ENCODE data around the gene ZBTB47.
A peak's percentile ranks its signal among the peaks of the same experiment; 100 is the strongest.

ZBTB47 gene

DNA sequence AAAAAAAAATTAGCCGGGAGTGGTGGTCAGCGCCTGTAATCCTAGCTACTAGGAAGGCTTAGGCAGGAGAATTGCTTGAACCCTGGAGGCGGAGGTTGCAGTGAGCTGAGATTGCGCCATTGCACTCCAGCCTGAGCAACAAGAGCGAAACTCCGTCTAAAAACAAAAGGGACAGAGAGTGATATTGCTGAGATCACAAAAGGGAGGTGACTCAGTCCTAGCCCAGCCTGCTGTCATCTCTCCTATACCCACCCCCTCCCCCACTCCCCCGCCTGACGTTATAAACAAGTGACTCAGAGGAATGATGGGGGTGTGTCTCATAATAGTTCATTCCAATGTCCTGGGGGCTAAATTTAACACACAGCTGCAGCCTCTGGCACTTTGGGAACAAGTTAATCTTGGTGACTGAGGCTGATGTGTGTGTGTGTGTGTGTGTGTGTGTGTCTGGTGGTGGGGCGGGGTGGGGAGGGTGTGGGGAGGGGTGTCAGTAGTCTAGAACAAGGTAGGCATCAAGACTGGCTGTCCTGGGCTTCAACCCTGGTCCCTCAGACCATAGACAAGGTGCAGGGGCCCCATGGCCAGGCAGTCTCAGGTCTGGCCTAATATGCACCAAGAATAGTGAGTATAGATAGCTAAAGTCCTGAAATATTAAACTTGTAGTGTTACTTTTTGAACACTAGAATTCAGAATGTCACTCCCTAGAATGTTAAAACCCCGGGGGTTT lies 30.5 kb downstream of the ZBTB47 start:
- no peak for TF ChIP-seq CTCF (conservative IDR thresholded peaks at IDR 0.05; ENCODE audit: low read depth, low read length)
- H3K4me3 ChIP-seq (ENCODE audit: low read depth, low read length) = no peak overlapping the region
- peak; percentile 90 for DNase-seq (ENCODE audit: low read depth)

DNA sequence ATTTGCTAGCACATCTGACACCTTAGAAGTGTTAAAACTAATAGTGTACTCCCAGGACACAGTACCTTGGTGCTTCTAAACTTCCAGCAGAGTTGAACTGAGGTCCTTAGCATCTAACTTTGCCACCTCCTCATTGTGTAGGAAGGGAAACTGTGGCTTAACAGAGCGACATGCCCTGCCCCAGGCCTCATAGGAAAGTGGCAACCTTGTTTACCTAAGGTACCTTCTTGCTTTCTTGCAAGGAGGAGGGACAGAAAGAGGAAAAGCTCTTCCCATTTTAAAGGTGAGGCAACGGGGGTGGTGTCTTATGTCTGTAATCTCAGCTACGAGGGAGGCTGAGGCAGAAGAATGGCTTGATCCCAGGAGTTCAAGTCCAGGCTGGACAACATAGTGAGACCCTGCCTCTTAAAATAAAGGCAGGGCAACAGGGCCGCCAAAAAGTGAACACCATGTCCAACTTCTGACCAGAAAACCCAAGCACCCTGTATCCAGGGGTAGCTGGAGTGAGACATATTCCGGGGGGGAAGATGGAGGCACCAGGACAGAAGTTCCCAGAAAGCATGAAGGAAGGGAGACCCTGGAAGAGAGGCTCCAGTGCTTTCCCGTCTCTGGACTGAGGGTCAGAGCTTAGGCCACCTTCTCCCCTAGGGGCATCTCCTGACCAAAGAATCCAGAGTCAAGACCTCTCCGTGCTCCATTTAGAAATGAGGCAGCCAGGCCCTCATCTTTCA lies 31.3 kb downstream of the ZBTB47 start:
- no peak for TF ChIP-seq CTCF (conservative IDR thresholded peaks at IDR 0.05; ENCODE audit: low read depth, low read length)
- no peak for DNase-seq (ENCODE audit: low read depth)
- no peak overlapping the region for H3K4me3 ChIP-seq (ENCODE audit: low read depth, low read length)

- no peak within 1 kb of the TSS for H3K4me3 ChIP-seq (ENCODE audit: low read depth, low read length)
- no peak for TF ChIP-seq CTCF (conservative IDR thresholded peaks at IDR 0.05; ENCODE audit: low read depth, low read length)
- no peak for DNase-seq (ENCODE audit: low read depth)
These were observed 31.9 kb downstream of the ZBTB47 start, which contains the start of gene KLHL40 for GRCh38 chr3:42685363-42685881. TSS of gene KLHL40 (plus strand) at chr3:42685537. CDS start at chr3:42685619, 82 bp downstream.

- no peak for DNase-seq (ENCODE audit: low read depth)
- TF ChIP-seq CTCF (conservative IDR thresholded peaks at IDR 0.05; ENCODE audit: low read depth, low read length) = no peak
- H3K4me3 ChIP-seq (ENCODE audit: low read depth, low read length) = no peak overlapping the region
These were observed 32.7 kb downstream of the ZBTB47 start for GRCh38 chr3:42685891-42686820.

- no peak overlapping the region for H3K4me3 ChIP-seq (ENCODE audit: low read depth, low read length)
- DNase-seq (ENCODE audit: low read depth) = no peak
- no peak for TF ChIP-seq CTCF (conservative IDR thresholded peaks at IDR 0.05; ENCODE audit: low read depth, low read length)
These were observed 33.5 kb downstream of the ZBTB47 start for GRCh38 chr3:42686832-42687650.

DNA sequence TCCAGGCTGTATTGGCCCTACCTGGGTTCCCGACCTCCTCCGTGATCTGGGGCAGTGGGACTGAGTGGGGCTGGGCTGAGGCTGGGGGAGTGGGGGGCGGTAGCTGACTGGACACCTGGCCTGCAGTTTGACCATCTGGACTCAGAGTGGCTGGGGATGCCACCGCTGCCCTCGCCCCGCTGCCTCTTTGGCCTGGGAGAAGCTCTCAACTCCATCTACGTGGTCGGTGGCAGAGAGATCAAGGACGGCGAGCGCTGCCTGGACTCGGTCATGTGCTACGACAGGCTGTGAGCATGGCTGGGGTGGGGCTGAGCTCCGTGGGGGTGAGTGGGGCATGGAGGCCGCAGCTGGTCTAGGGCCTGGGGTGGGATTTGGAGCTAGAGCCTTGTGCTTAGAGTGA lies 34.5 kb downstream of the ZBTB47 start:
- DNase-seq (ENCODE audit: low read depth) = no peak
- no peak for TF ChIP-seq CTCF (conservative IDR thresholded peaks at IDR 0.05; ENCODE audit: low read depth, low read length)
- no peak overlapping the region for H3K4me3 ChIP-seq (ENCODE audit: low read depth, low read length)

All from choroid plexus epithelial cell (primary cell).